H9 (cell line): ENCODE results near the gene CERKL. TPM values are rescaled to one million over a fixed set of nuclear protein-coding genes. Genes with fewer than 3 reads are reported as not detected.

ENCODE experiments used
- DNase-seq: peaks from one replicate; pipeline ENCODE4 v3.0.0-alpha.2; 2017
- H2AFZ ChIP-seq: one replicate; pipeline ENCODE4 v1.6.1; 2013; ENCODE audit warnings: mild to moderate bottlenecking, low read length, control low read depth, moderate library complexity
- H2AK5ac ChIP-seq: 2 replicates; pipeline ENCODE4 v1.6.1; 2013; ENCODE audit warnings: low read length, control low read depth, mixed read lengths; ENCODE audit not compliant: insufficient read length
- H2BK120ac ChIP-seq: one replicate; pipeline ENCODE4 v1.6.1; 2013; ENCODE audit warnings: low read depth, mild to moderate bottlenecking, low read length, control low read depth, inconsistent platforms; ENCODE audit not compliant: poor library complexity, severe bottlenecking
- H2BK12ac ChIP-seq: 2 replicates; pipeline ENCODE4 v1.6.1; 2013; ENCODE audit warnings: low read length, control low read depth, mixed read lengths, low read depth; ENCODE audit not compliant: insufficient read length
- H2BK15ac ChIP-seq: 2 replicates; pipeline ENCODE4 v1.6.1; 2013; ENCODE audit warnings: low read depth, low read length, control low read depth
- H2BK20ac ChIP-seq: one replicate; pipeline ENCODE4 v1.6.1; 2013; ENCODE audit warnings: low read depth, mild to moderate bottlenecking, low read length, control low read depth, inconsistent platforms; ENCODE audit not compliant: poor library complexity, severe bottlenecking
- H2BK5ac ChIP-seq: 2 replicates; pipeline ENCODE4 v1.6.1; 2013; ENCODE audit warnings: low read length, control low read depth, mixed read lengths; ENCODE audit not compliant: insufficient read length
- H3K14ac ChIP-seq: 2 replicates; pipeline ENCODE4 v1.6.1; 2013; ENCODE audit warnings: low read length, control low read depth; ENCODE audit not compliant: insufficient read depth
- H3K18ac ChIP-seq: 2 replicates; pipeline ENCODE4 v1.6.1; 2013; ENCODE audit warnings: low read depth, mild to moderate bottlenecking, mixed read lengths, low read length, control low read depth; ENCODE audit not compliant: insufficient read length
- H3K23ac ChIP-seq: 2 replicates; pipeline ENCODE4 v1.6.1; 2013; ENCODE audit warnings: low read length, control low read depth, mixed read lengths, low read depth; ENCODE audit not compliant: insufficient read length
- H3K23me2 ChIP-seq: 2 replicates; pipeline ENCODE4 v1.6.1; 2013; ENCODE audit warnings: low read depth, mild to moderate bottlenecking, mixed read lengths, low read length, control low read depth; ENCODE audit not compliant: insufficient read length, poor library complexity, severe bottlenecking
- H3K27ac ChIP-seq: 2 replicates; pipeline ENCODE4 v1.5.1; 2013; ENCODE audit warnings: low read length, control low read depth, mixed read lengths, low read depth; ENCODE audit not compliant: insufficient read length
- H3K27me3 ChIP-seq: 2 replicates; pipeline ENCODE4 v1.6.1; 2013; ENCODE audit warnings: low read length, control low read depth, inconsistent platforms; ENCODE audit not compliant: insufficient read depth
- H3K4ac ChIP-seq: 2 replicates; pipeline ENCODE4 v1.6.1; 2013; ENCODE audit warnings: low read depth, mild to moderate bottlenecking, control low read depth, inconsistent platforms, low read length, moderate library complexity
- H3K4me1 ChIP-seq: 2 replicates; pipeline ENCODE4 v1.6.1; 2013; ENCODE audit warnings: low read length, control low read depth, inconsistent platforms; ENCODE audit not compliant: insufficient read depth
- H3K4me2 ChIP-seq: 2 replicates; pipeline ENCODE4 v1.6.1; 2013; ENCODE audit warnings: low read length, control low read depth, mixed read lengths; ENCODE audit not compliant: insufficient read length, insufficient read depth
- H3K56ac ChIP-seq: 2 replicates; pipeline ENCODE4 v1.6.1; 2013; ENCODE audit warnings: low read depth, mild to moderate bottlenecking, mixed read lengths, low read length, control low read depth; ENCODE audit not compliant: insufficient read length
- H3K79me1 ChIP-seq: 2 replicates; pipeline ENCODE4 v1.6.1; 2013; ENCODE audit warnings: low read depth, mild to moderate bottlenecking, moderate library complexity, low read length, control low read depth, inconsistent platforms; ENCODE audit not compliant: insufficient read depth, poor library complexity, severe bottlenecking
- H3K79me2 ChIP-seq: 2 replicates; pipeline ENCODE4 v1.6.1; 2013; ENCODE audit warnings: low read length, control low read depth, inconsistent platforms; ENCODE audit not compliant: insufficient read depth
- H3K9ac ChIP-seq: 2 replicates; pipeline ENCODE4 v1.6.1; 2013; ENCODE audit warnings: low read length, control low read depth, mixed read lengths; ENCODE audit not compliant: insufficient read length; ENCODE audit errors: extremely low read depth
- H3K9me3 ChIP-seq: one replicate; pipeline ENCODE4 v1.6.1; 2013; ENCODE audit warnings: low read depth, low read length, inconsistent platforms; ENCODE audit not compliant: control insufficient read depth
- H3T11ph ChIP-seq: one replicate; pipeline ENCODE4 v1.6.1; 2013; ENCODE audit warnings: mild to moderate bottlenecking, low read length, control low read depth, inconsistent platforms
- H4K20me1 ChIP-seq: one replicate; pipeline ENCODE4 v1.6.1; 2013; ENCODE audit not compliant: control insufficient read depth, insufficient read length, insufficient read depth
- H4K5ac ChIP-seq: 2 replicates; pipeline ENCODE4 v1.6.1; 2013; ENCODE audit warnings: low read depth, mild to moderate bottlenecking, mixed read lengths, low read length, control low read depth; ENCODE audit not compliant: insufficient read length
- H4K8ac ChIP-seq: replicated peaks from 2 replicates; pipeline ENCODE4 v1.6.1; 2013; ENCODE audit warnings: low read length, control low read depth, mixed read lengths, low read depth; ENCODE audit not compliant: insufficient read length
- H4K91ac ChIP-seq: 2 replicates; pipeline ENCODE4 v1.6.1; 2013; ENCODE audit warnings: low read depth, mild to moderate bottlenecking, moderate library complexity, mixed read lengths, low read length, control low read depth; ENCODE audit not compliant: insufficient read length
- H3K27ac Mint-ChIP-seq, 3 experiments: 2 replicates in 2 of 3; 3 replicates in 1 of 3; pipeline ENCODE4 v1.8.0; 2020 to 2021; ENCODE audit warnings: mixed read lengths in 3 of 3, mild to moderate bottlenecking in 1 of 3, moderate library complexity in 1 of 3
- H3K27me3 Mint-ChIP-seq: 2 replicates; pipeline ENCODE4 v1.8.0; 2021; ENCODE audit warnings: low read depth, mild to moderate bottlenecking, moderate library complexity, mixed read lengths
- H3K36me3 Mint-ChIP-seq, 3 experiments: 2 replicates in 2 of 3; 3 replicates in 1 of 3; pipeline ENCODE4 v1.8.0; 2020 to 2021; ENCODE audit warnings: low read depth in 3 of 3, mixed read lengths in 3 of 3; ENCODE audit not compliant: insufficient read depth in 1 of 3
- H3K4me1 Mint-ChIP-seq, 2 experiments: 2 replicates each; pipeline ENCODE4 v1.8.0; 2020; ENCODE audit warnings: mixed read lengths in 2 of 2
- H3K4me3 Mint-ChIP-seq, 2 experiments: 2 replicates in 1 of 2; 3 replicates in 1 of 2; pipeline ENCODE4 v1.8.0; 2020 to 2021; ENCODE audit warnings: mild to moderate bottlenecking in 2 of 2, mixed read lengths in 2 of 2, moderate library complexity in 1 of 2
- H3K9me3 Mint-ChIP-seq, 2 experiments: 2 replicates in 1 of 2; 3 replicates in 1 of 2; pipeline ENCODE4 v1.8.0; 2020; ENCODE audit warnings: mild to moderate bottlenecking in 2 of 2, mixed read lengths in 2 of 2, moderate library complexity in 1 of 2
- CTCF ChIP-seq: fragments of 200-600 bp; sonication (generic); conservative IDR thresholded peaks from 3 replicates; pipeline ENCODE4 v1.8.0; 2021; ENCODE audit warnings: antibody characterized with exemption, mild to moderate bottlenecking
- WGBS: extraction: QIAGEN DNeasy Blood & Tissue Kit; methylation state at CpG from one replicate; pipeline ENCODE4 v1.1.7; 2013; ENCODE audit warnings: missing lambda C conversion rate, low lambda C conversion rate, mixed read lengths; ENCODE audit not compliant: insufficient read length; ENCODE audit errors: extremely low coverage; 5-methylcytosine and 5-hydroxymethylcytosine counted together
- total RNA-seq: library from RNA; stranded (reverse); gene quantifications from 2 replicates; pipeline ENCODE4 v1.2.1, GENCODE V29; 2021

The CERKL gene
- total RNA-seq, 1 experiment from 2014 or later, result not detected

- H3K9me3 ChIP-seq, result no peaks in the 10 kb centered on the region
- H3K27me3 ChIP-seq, result no peaks in the 10 kb centered on the region; the same call in 1 of the 2 replicates
- no peak overlapping the region for H2BK12ac ChIP-seq
- Mint-ChIP-seq H3K36me3 (no peaks in the 10 kb centered on the region), H3K4me1 (no peaks in the 10 kb centered on the region), H3K4me3 (no peak overlapping the region), H3K27ac (no peak overlapping the region), H3K9me3 (no peaks in the 10 kb centered on the region), H3K27me3 (no peaks in the 10 kb centered on the region)
- H4K20me1 ChIP-seq, result no peaks in the 10 kb centered on the region
- H3K56ac ChIP-seq, result no peak overlapping the region
- H2BK20ac ChIP-seq, result no peak overlapping the region
- no peak overlapping the region for H4K8ac ChIP-seq
- no peak for TF ChIP-seq CTCF
- no peak overlapping the region for H3K4ac ChIP-seq
- no peak overlapping the region for H4K5ac ChIP-seq
- H3K4me1 ChIP-seq, result no peaks in the 10 kb centered on the region
- H4K91ac ChIP-seq, result no peak overlapping the region
- H3K79me2 ChIP-seq, result no peaks in the 10 kb centered on the region
- no peak overlapping the region for H2AFZ ChIP-seq
- H3K9ac ChIP-seq, result no peak overlapping the region
- H3K79me1 ChIP-seq, result no peaks in the 10 kb centered on the region
- no peak overlapping the region for H2BK5ac ChIP-seq
- H2BK120ac ChIP-seq, result no peak overlapping the region
- H2BK15ac ChIP-seq, result no peak overlapping the region
- H3K18ac ChIP-seq, result no peak overlapping the region
- H3K14ac ChIP-seq, result no peak overlapping the region
- no CpG with 5 or more reads among the region's 5 CpGs for WGBS
- no peaks in the 10 kb centered on the region for H3K23me2 ChIP-seq
- DNase-seq, result no peak
- no peak overlapping the region for H2AK5ac ChIP-seq
- no peak overlapping the region for H3K23ac ChIP-seq
- H3K4me2 ChIP-seq, result no peak overlapping the region
- no peak overlapping the region for H3T11ph ChIP-seq
- H3K27ac ChIP-seq, result no peak overlapping the region
These were observed 133.1 kb downstream of the CERKL start for GRCh38 chr2:181523756-181524155.
